Activated CD8-positive, alpha-beta memory T cell treated with anti-CD3 and anti-CD28 coated beads, Interleukin-2, amount 50 U/mL, for 1 hour (primary cell): ENCODE results near the gene TBC1D2.
"Not testable (repeated sequence)": the region's sequence is repeated elsewhere in the genome, so short reads cannot be mapped to it uniquely, and the experiment has no call there.

Experiments used
- DNase-seq: peaks from one replicate; pipeline ENCODE4 v3.0.0-alpha.2; 2020; ENCODE audit errors: extremely low read depth

Gene TBC1D2

GRCh38 chr9:98272083-98272482 lies 16.6 kb upstream of the TBC1D2 start:
- DNase-seq, result no peak

GRCh38 chr9:98271479-98271878 lies 16.0 kb upstream of the TBC1D2 start:
- DNase-seq, result no peak

- DNase-seq, result not testable (repeated sequence)
Observed at GRCh38 chr9:98270284-98270683, 14.8 kb upstream of the TBC1D2 start.

DNA sequence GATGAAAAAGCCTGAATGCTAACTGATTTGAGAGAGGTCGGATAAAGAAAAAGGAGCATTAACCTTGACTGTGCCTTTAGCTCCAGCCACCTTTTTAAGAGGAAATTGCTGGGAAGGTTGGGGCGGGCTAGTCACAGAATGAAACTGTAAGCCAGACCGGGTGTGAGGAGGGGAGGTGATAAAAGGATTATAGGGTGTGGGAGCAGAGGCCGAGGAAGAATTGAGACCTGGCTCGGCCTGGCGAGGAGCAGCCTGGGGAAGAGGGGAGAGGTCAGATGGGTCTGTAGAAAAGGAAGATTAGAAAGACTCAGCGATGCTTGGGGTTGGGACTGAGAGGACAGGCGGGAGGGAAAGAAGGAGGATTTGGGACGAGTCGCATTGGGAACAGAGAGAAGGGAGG lies 14.2 kb upstream of the TBC1D2 start:
- not testable (repeated sequence) for DNase-seq

DNA sequence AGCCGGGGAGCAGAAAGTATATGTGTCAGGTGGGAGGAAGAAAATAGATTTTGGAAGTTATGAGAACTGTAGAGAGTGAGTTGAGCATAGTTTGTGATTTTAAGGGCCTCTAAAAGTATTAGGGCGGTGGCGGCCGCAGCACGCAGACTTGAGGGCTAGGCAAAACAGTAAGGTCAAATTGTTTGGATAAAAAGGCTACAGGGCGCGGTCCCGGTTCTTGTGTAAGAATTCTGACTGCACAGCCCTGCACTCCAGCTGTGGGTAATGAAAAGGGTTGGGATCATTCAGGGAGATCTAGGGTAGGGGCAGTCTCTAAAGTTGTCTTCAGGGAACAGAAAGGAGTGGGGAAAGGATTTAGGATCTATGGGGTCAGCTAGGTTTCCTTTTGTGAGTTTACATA lies 12.1 kb upstream of the TBC1D2 start:
- DNase-seq, result not testable (repeated sequence)

GRCh38 chr9:98264516-98264915 lies 9.1 kb upstream of the TBC1D2 start:
- no peak for DNase-seq

- peak; percentile 53 for DNase-seq
Observed at GRCh38 chr9:98263482-98264357, 8.3 kb upstream of the TBC1D2 start.

DNA sequence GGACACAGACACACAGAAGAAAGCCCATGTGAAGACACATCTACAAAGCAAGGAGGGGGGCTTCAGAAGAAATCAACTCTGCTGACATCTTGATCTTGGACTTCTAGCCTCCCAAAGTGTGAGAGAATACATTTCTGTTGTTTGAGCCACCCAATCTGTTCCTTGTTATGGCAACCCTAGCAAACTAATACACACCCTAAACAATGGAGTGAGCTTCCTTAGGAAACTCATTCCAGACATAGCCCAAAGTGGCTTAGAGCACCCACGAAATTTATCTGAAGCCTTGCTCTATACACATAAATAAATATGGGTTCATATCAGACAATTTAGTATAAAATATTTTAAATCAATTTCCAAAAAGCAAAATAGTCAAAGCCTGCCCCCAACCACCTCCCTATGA lies 7.6 kb upstream of the TBC1D2 start:
- DNase-seq, result no peak

DNA sequence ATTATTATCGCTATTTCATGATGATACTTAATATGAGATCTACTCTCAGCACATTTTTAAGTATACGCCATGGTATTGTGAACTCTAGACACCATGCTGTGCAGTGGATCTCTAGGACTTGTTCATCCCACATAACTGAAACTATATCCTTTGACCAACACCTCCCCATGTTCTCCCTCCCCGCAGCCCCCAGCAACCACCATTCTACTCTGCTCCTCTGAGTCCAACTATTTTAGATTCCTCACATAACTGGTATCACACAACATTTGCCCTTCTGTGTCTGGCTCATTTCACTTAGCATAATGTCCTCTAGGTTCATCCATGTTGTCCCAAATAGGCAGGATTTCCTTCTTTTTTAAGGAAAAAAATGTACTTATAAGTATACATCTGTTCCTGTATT lies 6.6 kb upstream of the TBC1D2 start:
- DNase-seq, result no peak

- DNase-seq, result no peak
Observed at GRCh38 chr9:98260635-98261034, 5.2 kb upstream of the TBC1D2 start.

DNA sequence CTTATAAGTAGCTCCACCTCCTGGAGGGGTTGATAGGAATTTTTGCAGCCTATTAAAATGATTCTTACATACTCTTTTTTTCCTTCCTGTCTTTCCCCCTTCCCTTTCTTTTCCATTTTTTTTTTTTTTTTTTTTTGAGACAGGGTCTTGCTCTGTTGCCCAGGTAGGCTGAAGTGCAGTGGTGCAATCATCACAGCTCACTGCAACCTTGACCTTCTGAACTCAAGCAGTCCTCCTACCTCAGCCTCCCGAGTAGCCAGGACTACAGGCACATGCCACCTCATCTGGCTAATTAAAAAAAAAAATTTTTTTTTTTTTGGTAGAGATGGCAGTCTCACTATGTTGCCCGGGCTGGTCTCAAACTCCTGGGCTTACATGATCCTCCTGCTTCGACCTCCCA lies 4.3 kb upstream of the TBC1D2 start:
- no peak for DNase-seq

DNA sequence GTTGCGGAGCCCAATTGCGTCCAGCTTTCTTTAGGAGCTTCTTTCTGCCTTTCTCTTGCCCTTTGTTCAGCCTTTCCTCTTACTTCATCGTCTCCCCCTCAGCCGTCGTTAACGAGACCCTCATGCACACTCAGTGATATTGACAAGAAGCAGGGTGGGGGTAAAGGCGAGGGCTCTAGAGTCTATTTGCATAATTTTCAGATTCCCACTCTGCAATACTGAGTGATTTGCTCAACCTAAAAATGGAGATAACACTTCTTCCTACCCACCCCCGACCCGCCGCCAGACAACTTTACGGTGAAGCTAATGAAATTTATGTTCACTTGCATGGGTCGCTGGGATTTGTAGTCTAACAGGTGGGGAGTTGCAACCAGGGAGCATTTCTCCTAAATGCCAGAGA lies 1.3 kb upstream of the TBC1D2 start:
- DNase-seq, result peak; percentile 24

DNA sequence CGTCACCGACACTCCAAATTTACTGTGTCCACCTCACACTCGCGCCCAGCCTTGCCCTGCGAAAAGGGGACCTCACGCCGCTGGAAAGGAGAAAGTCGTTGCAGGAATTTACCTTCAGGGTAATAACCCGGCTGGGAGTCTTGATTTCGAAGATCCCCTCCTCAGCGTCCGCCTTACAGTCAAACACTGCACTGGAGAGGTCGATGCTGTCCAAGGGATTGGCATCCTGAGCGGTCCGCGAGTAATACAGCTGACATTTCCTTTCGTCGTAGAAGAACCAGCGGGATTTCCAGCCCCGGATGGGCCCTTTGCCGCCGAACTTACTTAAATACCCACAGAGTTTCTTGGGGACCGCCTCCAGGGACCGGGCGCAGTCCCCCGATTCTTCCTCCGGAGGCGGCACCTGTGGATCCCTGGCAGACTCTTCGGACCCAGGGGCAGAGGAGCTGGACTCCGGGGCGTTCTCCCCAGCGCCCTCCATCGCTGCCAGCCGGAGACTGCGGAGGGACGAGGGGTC lies 330 bp downstream of the TBC1D2 start:
- DNase-seq, result peak; percentile 10

- DNase-seq, result no peak
Observed at GRCh38 chr9:98254228-98255060, 1.0 kb downstream of the TBC1D2 start.

DNA sequence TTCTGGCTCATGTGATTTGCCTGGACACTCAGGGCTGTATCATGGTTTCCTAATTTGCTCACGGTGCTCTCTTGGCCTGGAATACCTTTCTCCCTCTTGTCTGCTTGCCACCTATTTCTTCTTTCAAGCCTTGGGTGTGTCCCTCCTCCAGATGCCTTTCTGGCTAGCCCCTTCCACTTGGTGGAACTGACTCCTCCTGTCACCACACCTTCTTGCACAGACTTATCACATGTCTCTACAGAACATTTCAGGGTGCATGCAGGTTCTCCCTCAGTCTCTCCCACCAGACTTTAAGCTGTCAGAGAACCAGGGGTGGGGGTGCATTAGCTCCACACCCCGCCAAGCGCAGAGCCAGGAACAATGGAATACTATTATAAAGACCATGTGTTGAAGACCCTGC lies 1.9 kb downstream of the TBC1D2 start:
- DNase-seq, result no peak

DNA sequence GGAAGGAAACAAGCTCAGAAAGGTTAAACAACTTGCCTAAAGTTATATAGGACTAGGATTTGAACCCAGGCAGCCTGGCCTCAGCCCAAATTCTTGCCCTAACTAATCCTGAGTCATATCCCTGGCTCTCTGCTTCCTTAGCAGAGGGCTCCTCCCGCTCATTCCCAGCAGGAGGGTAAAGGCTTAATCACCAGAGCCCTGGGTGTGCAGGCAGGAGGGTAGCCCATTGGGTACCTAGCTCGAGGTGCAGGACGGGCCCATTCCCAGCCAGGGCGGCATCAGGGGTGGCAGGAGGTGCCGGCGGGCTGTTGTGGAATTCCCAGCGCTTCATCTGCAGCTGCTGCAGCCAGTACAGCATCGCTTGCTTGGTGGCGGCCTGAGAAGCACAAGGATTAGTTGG lies 3.9 kb downstream of the TBC1D2 start:
- no peak for DNase-seq

- no peak for DNase-seq
Observed at GRCh38 chr9:98249771-98250170, 5.7 kb downstream of the TBC1D2 start.

- no peak for DNase-seq
Observed at GRCh38 chr9:98248737-98249474, 6.5 kb downstream of the TBC1D2 start.

- no peak for DNase-seq
Observed at GRCh38 chr9:98247831-98248657, 7.4 kb downstream of the TBC1D2 start.

DNA sequence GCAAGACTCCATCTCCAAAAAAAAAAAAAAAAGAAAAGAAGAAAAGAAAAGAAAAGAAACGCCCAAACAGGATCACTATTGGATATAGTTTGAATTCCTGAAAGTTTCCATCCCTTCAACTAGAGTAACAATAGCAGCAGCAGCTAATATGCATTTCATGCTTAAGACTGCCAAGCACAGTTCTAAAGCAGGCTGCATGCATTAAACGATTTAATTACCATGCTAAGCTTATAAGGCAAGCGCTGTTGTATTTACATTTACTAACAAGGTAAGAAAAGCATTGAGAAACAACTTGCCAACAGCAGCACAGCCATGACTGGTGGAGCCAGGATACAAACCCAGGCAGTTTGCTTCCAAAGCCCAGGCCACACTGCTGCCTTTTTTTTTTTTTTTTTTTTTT lies 13.0 kb downstream of the TBC1D2 start:
- DNase-seq, result no peak
